Dedifferentiated amniotic fluid mesenchymal stem cell (primary cell): Measurements from ENCODE around the gene KIF5A.
A peak's percentile ranks its signal among the peaks of the same experiment; 100 is the strongest.
"Not testable (repeated sequence)": the region's sequence is repeated elsewhere in the genome, so short reads cannot be mapped to it uniquely, and the experiment has no call there.

Experiments
- DNase-seq: peaks from one replicate; pipeline ENCODE4 v3.0.0-alpha.2; 2016; ENCODE audit errors: extremely low spot score

The KIF5A gene

DNA sequence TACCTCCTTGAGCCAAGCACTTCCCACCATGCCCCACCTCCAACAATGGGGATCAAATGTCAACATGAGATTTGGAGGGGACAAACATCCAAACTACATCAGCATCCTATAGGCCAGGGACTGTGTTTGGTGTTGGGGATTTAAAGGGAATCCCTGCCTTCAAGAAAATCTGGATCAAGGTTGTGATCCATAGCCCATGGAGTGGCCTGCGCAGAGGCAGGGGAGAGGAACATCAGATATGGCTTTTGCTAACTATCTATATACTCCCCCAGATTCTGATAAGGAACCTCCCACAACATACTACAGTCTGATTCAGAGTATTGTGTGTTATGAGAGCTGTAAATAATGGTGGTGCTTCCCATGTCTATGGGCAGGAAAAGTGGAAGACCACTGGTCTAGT lies 5.1 kb downstream of the KIF5A start:
- no peak for DNase-seq

- no peak for DNase-seq
Measured at GRCh38 chr12:57558864-57559263, 9.0 kb downstream of the KIF5A start.

GRCh38 chr12:57560516-57560915 lies 10.7 kb downstream of the KIF5A start:
- DNase-seq: no peak

- DNase-seq: not testable (repeated sequence)
Measured at GRCh38 chr12:57561117-57561516, 11.3 kb downstream of the KIF5A start.

DNA sequence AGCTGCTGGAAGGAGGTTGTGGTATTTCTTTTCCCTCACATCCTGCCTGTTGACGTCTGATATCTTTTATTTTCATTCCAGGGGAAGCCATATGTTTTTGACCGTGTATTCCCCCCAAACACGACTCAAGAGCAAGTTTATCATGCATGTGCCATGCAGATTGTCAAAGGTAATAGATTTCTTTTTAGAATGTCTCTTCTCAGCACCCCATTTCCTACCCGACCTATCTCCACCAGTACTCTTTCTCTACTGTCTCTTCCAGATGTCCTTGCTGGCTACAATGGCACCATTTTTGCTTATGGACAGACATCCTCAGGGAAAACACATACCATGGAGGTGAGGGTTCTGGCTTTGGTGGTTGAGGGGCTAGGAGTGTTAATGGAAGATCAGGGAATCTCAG lies 13.5 kb downstream of the KIF5A start:
- no peak for DNase-seq

GRCh38 chr12:57564178-57564740 lies 14.4 kb downstream of the KIF5A start:
- no peak for DNase-seq

GRCh38 chr12:57568838-57569237 lies 19.0 kb downstream of the KIF5A start:
- DNase-seq: no peak

DNA sequence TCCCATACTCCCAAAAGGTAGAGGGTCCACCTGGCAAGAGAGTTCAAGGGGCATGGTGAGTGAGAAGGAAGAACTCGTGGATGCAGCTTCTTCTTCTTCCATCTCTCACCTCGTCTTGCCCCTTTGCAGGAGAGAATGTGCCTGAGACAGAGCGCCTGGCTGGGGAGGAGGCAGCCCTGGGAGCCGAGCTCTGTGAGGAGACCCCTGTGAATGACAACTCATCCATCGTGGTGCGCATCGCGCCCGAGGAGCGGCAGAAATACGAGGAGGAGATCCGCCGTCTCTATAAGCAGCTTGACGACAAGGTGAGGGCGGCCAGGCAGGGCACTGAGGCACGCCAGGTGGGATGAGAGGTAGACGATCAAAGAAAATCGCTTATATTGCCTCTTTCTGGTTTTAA lies 20.0 kb downstream of the KIF5A start:
- no peak for DNase-seq

DNA sequence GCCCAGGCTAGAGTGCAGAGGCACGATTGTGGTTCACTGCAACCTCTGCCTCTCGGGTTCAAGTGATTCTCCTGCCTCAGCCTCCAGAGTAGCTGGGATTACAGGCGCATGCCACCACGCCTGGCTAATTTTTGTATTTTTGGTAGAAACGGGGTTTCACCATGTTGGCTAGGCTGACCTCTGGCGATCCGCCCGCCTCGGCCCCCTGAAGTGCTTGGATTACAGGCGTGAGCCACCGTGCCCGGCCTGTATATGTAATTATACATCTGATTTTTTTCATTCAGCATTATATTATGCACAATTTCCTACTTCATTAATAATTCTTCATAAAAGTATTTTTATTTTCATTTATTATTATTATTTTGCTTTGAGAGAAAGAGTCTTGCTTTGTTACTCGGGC lies 20.6 kb downstream of the KIF5A start:
- not testable (repeated sequence) for DNase-seq

GRCh38 chr12:57571926-57572762 lies 22.3 kb downstream of the KIF5A start:
- DNase-seq: no peak

DNA sequence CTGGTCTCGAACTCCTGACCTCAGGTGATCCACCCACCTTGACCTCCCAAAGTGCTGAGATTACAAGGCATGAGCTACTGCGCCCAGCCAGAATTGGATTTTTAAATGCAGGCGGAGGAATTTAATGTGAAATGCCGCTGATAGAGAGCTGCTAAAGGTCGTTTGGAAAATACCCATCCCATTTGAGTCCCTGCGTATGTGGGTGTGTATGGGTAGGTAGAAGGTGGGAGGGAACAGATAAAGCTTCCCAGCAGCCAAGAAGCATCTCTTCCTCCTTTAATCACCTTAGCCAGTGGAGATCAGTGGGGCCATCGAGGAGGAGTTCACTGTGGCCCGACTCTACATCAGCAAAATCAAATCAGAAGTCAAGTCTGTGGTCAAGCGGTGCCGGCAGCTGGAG lies 25.0 kb downstream of the KIF5A start:
- no peak for DNase-seq

- DNase-seq: no peak
Measured at GRCh38 chr12:57575771-57576612, 26.1 kb downstream of the KIF5A start.

- DNase-seq: no peak
Measured at GRCh38 chr12:57576613-57577160, 26.8 kb downstream of the KIF5A start.

- no peak for DNase-seq
Measured at GRCh38 chr12:57577981-57578758, 28.3 kb downstream of the KIF5A start.

DNA sequence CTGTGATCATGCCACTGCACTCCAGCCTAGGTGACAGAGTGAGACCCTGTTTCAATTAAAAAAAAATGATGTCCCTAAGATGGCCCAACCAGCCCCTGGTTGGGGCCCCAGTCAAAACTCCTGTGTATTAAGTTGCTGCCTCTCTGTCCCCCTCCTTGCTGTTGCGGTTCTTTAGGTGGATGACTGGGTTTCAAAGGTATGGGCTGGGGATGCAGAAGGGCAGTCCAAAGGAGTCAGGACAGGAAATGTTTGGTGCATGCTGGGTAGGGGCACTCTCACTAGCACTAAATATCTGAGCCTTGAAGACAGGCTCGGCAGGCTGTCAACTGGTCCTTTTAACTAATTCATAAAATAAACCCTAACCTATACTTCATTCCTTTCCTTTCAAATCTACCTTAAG lies 29.2 kb downstream of the KIF5A start:
- DNase-seq: no peak

GRCh38 chr12:57579677-57580465 lies 30.0 kb downstream of the KIF5A start:
- DNase-seq: no peak

DNA sequence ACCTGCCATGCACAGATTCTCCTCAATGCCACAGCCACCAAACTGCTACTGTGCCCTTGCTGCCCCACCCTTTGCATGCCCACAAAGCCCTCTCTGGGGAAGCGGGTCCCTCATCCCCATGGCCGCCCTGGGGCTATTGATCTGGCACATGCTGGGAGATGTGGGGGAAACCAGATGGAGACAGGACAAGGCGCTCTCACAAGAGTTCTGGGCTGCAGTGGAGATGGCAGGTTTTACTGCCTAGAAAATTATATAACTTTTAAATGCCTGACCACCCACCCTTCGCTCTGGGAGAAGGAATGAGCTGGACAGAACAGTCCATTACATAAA lies 30.6 kb downstream of the KIF5A start:
- no peak for DNase-seq

GRCh38 chr12:57581802-57582201 lies 32.0 kb downstream of the KIF5A start:
- no peak for DNase-seq

DNA sequence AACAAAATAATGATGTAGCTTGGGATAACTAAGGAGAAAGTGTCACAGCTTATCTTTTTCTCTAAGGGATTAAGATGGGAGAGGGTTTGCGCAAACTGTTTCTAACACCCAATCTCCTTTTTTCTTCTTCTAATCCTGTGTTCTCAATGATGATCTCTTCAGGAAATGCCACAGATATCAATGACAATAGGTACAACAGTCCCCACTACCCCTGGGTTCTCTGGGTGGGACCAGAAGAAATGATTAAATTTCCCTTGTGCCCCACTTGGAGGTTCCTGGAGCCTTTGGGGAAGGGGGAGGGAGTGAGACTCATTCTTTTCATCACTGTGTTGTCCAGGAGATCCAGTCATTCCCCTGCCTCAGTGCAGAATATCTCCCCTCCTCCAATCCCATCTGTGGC lies 32.6 kb downstream of the KIF5A start:
- no peak for DNase-seq

- peak; percentile 81 for DNase-seq
Measured at GRCh38 chr12:57583008-57583831, 33.4 kb downstream of the KIF5A start.
